Activated naive CD4-positive, alpha-beta T cell treated with anti-CD3 and anti-CD28 coated beads, Interleukin-2, amount 50 U/mL, for 16 hours (primary cell): Measurements from ENCODE around the gene DPYD.
"Not testable (repeated sequence)": the region's sequence is repeated elsewhere in the genome, so short reads cannot be mapped to it uniquely, and the experiment has no call there.

Source experiments
- DNase-seq: peaks from one replicate; pipeline ENCODE4 v3.0.0-alpha.2; 2020

DPYD gene

GRCh38 chr1:97254731-97255463 lies 665.9 kb downstream of the DPYD start:
- DNase-seq = no peak

GRCh38 chr1:97252925-97253324 lies 667.9 kb downstream of the DPYD start:
- no peak for DNase-seq

- DNase-seq = no peak
Observed at GRCh38 chr1:97252076-97252475, 668.8 kb downstream of the DPYD start.

- DNase-seq = no peak
Observed at GRCh38 chr1:97247196-97247595, 673.6 kb downstream of the DPYD start.

- DNase-seq = no peak
Observed at GRCh38 chr1:97245682-97246081, 675.2 kb downstream of the DPYD start.

- DNase-seq = no peak
Observed at GRCh38 chr1:97245026-97245425, 675.8 kb downstream of the DPYD start.

- no peak for DNase-seq
Observed at GRCh38 chr1:97243973-97244560, 676.8 kb downstream of the DPYD start.

GRCh38 chr1:97238816-97239215 lies 682.0 kb downstream of the DPYD start:
- no peak for DNase-seq

GRCh38 chr1:97231354-97231753 lies 689.5 kb downstream of the DPYD start:
- DNase-seq = not testable (repeated sequence)

- no peak for DNase-seq
Observed at GRCh38 chr1:97212671-97213070, 708.2 kb downstream of the DPYD start.

- no peak for DNase-seq
Observed at GRCh38 chr1:97210307-97210706, 710.5 kb downstream of the DPYD start.

- no peak for DNase-seq
Observed at GRCh38 chr1:97209381-97209957, 711.4 kb downstream of the DPYD start.

- DNase-seq = no peak
Observed at GRCh38 chr1:97207868-97208267, 713.0 kb downstream of the DPYD start.

GRCh38 chr1:97204468-97204867 lies 716.4 kb downstream of the DPYD start:
- DNase-seq = no peak

GRCh38 chr1:97202481-97203380 lies 718.1 kb downstream of the DPYD start:
- DNase-seq = no peak

- no peak for DNase-seq
Observed at GRCh38 chr1:97201641-97202040, 719.2 kb downstream of the DPYD start.

- no peak for DNase-seq
Observed at GRCh38 chr1:97200595-97200994, 720.2 kb downstream of the DPYD start.

- no peak for DNase-seq
Observed at GRCh38 chr1:97196825-97197516, 723.9 kb downstream of the DPYD start.

GRCh38 chr1:97192872-97193572 lies 727.8 kb downstream of the DPYD start:
- no peak for DNase-seq

- DNase-seq = no peak
Observed at GRCh38 chr1:97190326-97190725, 730.5 kb downstream of the DPYD start.

- no peak for DNase-seq
Observed at GRCh38 chr1:97186381-97186780, 734.5 kb downstream of the DPYD start.
